Activated CD8-positive, alpha-beta T cell treated with anti-CD3 and anti-CD28 coated beads for 36 hours (primary cell): ENCODE measurements around the gene MRM2. TPM values are rescaled to one million over a fixed set of nuclear protein-coding genes. Genes with fewer than 3 reads are reported as not detected.

Experiments
- ATAC-seq: fragments of 200-7000 bp; cut with Tn5 transposase; one replicate; pipeline ENCODE4 v1.10.0; 2021; ENCODE audit warnings: mild to moderate bottlenecking, moderate library complexity
- CTCF ChIA-PET: fragments of 350-600 bp; sonication (Branson Sonifier 250); formaldehyde crosslinking; loops from one replicate; lab custom pipeline; 2021; ENCODE audit warnings: antibody characterized with exemption; lab: Charles Lee
- POLR2A ChIA-PET: fragments of 350-600 bp; sonication (Branson Sonifier 250); formaldehyde crosslinking; loops from one replicate; lab custom pipeline; 2021; ENCODE audit warnings: antibody characterized with exemption; lab: Charles Lee
- DNase-seq: peaks from one replicate; pipeline ENCODE4 v3.0.0-alpha.2; 2020
- H3K27ac Mint-ChIP-seq: one replicate; pipeline ENCODE4 v1.8.0; 2021; ENCODE audit warnings: mild to moderate bottlenecking, mixed read lengths
- H3K27me3 Mint-ChIP-seq: one replicate; pipeline ENCODE4 v1.8.0; 2021; ENCODE audit warnings: mixed read lengths
- H3K36me3 Mint-ChIP-seq: one replicate; pipeline ENCODE4 v1.8.0; 2021; ENCODE audit warnings: low read depth, mixed read lengths
- H3K4me1 Mint-ChIP-seq: one replicate; pipeline ENCODE4 v1.8.0; 2021; ENCODE audit warnings: low read depth, mixed read lengths
- H3K4me3 Mint-ChIP-seq: one replicate; pipeline ENCODE4 v1.8.0; 2021; ENCODE audit warnings: mild to moderate bottlenecking, moderate library complexity, mixed read lengths
- H3K9me3 Mint-ChIP-seq: one replicate; pipeline ENCODE4 v1.8.0; 2021; ENCODE audit warnings: mixed read lengths
- intact Hi-C: fragments of 100-400 bp; cut with micrococcal nuclease; formaldehyde crosslinking; loops from one replicate; pipeline ENCODE4 v1.10.0; 2022
- total RNA-seq, 2 experiments: library from RNA; stranded (reverse); gene quantifications; one replicate each; pipeline ENCODE4 v1.2.3, GENCODE V29; 2021
- TF ChIP-seq, protein P1 (sequence below): fragments of 200-600 bp; IDR thresholded peaks from one replicate; pipeline ENCODE4 v1.8.0; 2022; ENCODE audit warnings: antibody characterized with exemption, mild to moderate bottlenecking

The MRM2 gene
- total RNA-seq, 2 experiments from 2014 or later = 30.3 to 31.9 TPM

DNA sequence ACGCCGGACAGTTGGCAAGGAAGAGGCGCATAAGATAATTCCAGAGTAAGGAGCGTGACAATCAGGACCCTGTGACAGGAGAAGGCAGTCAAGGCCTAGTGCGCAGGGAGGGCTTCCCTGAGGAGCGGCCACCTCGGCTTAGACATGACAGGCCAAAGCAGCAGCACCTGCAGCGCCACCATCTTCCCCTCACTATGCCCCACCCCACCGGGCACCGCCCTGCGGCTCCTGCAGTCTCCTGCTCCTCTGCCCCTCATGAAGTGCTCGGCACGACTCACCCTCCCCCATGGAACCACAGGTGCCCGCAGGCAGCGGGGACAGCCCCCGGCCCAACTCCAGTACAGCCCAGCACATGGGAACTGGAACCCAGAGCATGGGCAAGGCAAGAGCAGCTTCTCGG is 21.1 kb downstream of the MRM2 start:
- DNase-seq = no peak
- no peak for ATAC-seq
- intact Hi-C loops = no loop called here
- H3K36me3 Mint-ChIP-seq = peaks cover 15% of the 10 kb centered on the region
- H3K4me1 Mint-ChIP-seq = no peaks in the 10 kb centered on the region
- TF ChIP-seq, protein P1, sequence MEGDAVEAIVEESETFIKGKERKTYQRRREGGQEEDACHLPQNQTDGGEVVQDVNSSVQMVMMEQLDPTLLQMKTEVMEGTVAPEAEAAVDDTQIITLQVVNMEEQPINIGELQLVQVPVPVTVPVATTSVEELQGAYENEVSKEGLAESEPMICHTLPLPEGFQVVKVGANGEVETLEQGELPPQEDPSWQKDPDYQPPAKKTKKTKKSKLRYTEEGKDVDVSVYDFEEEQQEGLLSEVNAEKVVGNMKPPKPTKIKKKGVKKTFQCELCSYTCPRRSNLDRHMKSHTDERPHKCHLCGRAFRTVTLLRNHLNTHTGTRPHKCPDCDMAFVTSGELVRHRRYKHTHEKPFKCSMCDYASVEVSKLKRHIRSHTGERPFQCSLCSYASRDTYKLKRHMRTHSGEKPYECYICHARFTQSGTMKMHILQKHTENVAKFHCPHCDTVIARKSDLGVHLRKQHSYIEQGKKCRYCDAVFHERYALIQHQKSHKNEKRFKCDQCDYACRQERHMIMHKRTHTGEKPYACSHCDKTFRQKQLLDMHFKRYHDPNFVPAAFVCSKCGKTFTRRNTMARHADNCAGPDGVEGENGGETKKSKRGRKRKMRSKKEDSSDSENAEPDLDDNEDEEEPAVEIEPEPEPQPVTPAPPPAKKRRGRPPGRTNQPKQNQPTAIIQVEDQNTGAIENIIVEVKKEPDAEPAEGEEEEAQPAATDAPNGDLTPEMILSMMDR = no peak
- no peaks in the 10 kb centered on the region for H3K9me3 Mint-ChIP-seq
- H3K27me3 Mint-ChIP-seq = no peaks in the 10 kb centered on the region
- POLR2A ChIA-PET = interaction anchor here (0.9 kb wide), 1 partner anchor 148 kb away, joined by 3 read pairs; no protein-coding TSS in a partner anchor
- H3K4me3 Mint-ChIP-seq = no peak overlapping the region
- CTCF ChIA-PET = no interaction called here
- no peak overlapping the region for H3K27ac Mint-ChIP-seq

DNA sequence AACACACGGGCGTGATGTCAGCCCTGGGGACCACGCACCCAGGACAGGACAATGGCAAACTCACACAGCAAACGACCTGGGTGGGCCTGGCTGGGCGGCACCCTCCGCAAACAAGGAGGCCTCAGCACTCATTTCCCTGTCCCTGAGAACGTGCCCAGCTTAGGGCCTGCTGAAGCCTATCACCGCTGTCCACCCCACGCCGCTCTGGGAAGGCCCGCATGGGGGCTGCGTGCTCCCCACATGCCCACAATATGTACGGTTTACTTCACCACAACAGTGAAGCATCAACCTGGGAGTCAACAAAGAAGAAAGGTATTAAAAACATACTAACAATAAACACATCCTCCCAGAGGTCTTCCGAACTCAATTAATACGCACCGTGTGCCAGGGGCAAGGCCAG is 21.5 kb downstream of the MRM2 start:
- Mint-ChIP-seq H3K4me1 (no peaks in the 10 kb centered on the region), H3K4me3 (no peak overlapping the region), H3K9me3 (no peaks in the 10 kb centered on the region), H3K36me3 (peaks cover 17% of the 10 kb centered on the region), H3K27me3 (no peaks in the 10 kb centered on the region), H3K27ac (no peak overlapping the region)
- ATAC-seq (no peak), DNase-seq (no peak)
- ChIA-PET POLR2A (no interaction called here), CTCF (no interaction called here)
- TF ChIP-seq, protein P1 = no peak
- intact Hi-C loops = no loop called here

- H3K27me3 Mint-ChIP-seq = no peaks in the 10 kb centered on the region
- H3K27ac Mint-ChIP-seq = no peak overlapping the region
- H3K36me3 Mint-ChIP-seq = peaks cover 20% of the 10 kb centered on the region
- DNase-seq (no peak), ATAC-seq (no peak)
- no peaks in the 10 kb centered on the region for H3K4me1 Mint-ChIP-seq
- H3K9me3 Mint-ChIP-seq = no peaks in the 10 kb centered on the region
- TF ChIP-seq, protein P1 = no peak
- CTCF ChIA-PET = no interaction called here
- intact Hi-C loops = no loop called here
- POLR2A ChIA-PET = no interaction called here
- H3K4me3 Mint-ChIP-seq = no peak overlapping the region
These were observed 22.0 kb downstream of the MRM2 start for GRCh38 chr7:2220030-2220429.

DNA sequence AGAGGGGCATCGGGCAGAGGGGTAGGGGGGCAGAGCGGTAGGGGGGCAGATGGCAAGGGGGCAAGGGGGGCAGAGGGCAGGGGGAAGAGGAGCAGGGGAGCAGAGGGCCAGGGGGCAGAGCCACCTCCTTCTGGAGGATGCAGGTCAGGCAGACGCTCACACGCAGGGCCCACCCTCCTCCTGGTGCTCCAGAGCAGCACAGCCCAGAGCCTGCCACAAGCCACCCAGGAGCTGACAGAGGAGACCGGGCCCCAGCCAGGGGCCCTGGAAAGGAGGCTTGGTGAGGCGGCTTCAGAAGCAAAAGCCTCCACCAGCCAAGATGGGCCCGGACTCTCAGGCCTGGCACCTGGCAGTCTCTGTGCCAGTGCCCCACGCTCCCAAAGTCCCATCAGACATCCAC is 22.4 kb downstream of the MRM2 start:
- no peak for DNase-seq
- no peak for ATAC-seq
- no peak overlapping the region for H3K4me3 Mint-ChIP-seq
- no peak overlapping the region for H3K27ac Mint-ChIP-seq
- H3K9me3 Mint-ChIP-seq = no peaks in the 10 kb centered on the region
- POLR2A ChIA-PET = no interaction called here
- TF ChIP-seq, protein P1 = no peak
- peaks cover 19% of the 10 kb centered on the region for H3K36me3 Mint-ChIP-seq
- intact Hi-C loops = no loop called here
- CTCF ChIA-PET = no interaction called here
- no peaks in the 10 kb centered on the region for H3K27me3 Mint-ChIP-seq
- H3K4me1 Mint-ChIP-seq = peaks cover 2% of the 10 kb centered on the region

- ATAC-seq (no peak), DNase-seq (no peak)
- no peaks in the 10 kb centered on the region for H3K27me3 Mint-ChIP-seq
- H3K4me1 Mint-ChIP-seq = peaks cover 4% of the 10 kb centered on the region
- H3K36me3 Mint-ChIP-seq = peaks cover 18% of the 10 kb centered on the region
- intact Hi-C loops = no loop called here
- CTCF ChIA-PET = no interaction called here
- POLR2A ChIA-PET = no interaction called here
- TF ChIP-seq, protein P1 = no peak
- no peaks in the 10 kb centered on the region for H3K9me3 Mint-ChIP-seq
- H3K27ac Mint-ChIP-seq = no peak overlapping the region
- H3K4me3 Mint-ChIP-seq = no peak overlapping the region
These were observed 22.9 kb downstream of the MRM2 start for GRCh38 chr7:2219136-2219535.
